Esophagus mucosa (tissue), 1 donor: Measurements from ENCODE around the gene RUFY4. TPM values are rescaled to one million over a fixed set of nuclear protein-coding genes. Genes with fewer than 3 reads are reported as not detected.

Source experiments
- ATAC-seq: fragments of 200-7000 bp; cut with Tn5 transposase; one replicate; pipeline ENCODE4 v1.9.1; 2020
- total RNA-seq: library from RNA; stranded (reverse); gene quantifications from one replicate; pipeline ENCODE4 v1.2.4, GENCODE V29; 2023
- donor health status: DM: yes; HTN: yes; CAD: no.

RUFY4 gene
- total RNA-seq, 1 donor from 2014 or later = 0.12 TPM

- ATAC-seq = no peak
Observed at GRCh38 chr2:218063486-218063885, 5.6 kb upstream of the RUFY4 start.

GRCh38 chr2:218063896-218064295, 5.2 kb upstream of the RUFY4 start:
- no peak for ATAC-seq

- no peak for ATAC-seq
Observed at GRCh38 chr2:218065239-218066006, 3.6 kb upstream of the RUFY4 start.

GRCh38 chr2:218066926-218067515, 2.0 kb upstream of the RUFY4 start:
- no peak for ATAC-seq

GRCh38 chr2:218067523-218067922, 1.5 kb upstream of the RUFY4 start:
- no peak for ATAC-seq

- ATAC-seq = no peak
Observed at GRCh38 chr2:218069606-218070300, 700 bp downstream of the RUFY4 start.

- no peak for ATAC-seq
Observed at GRCh38 chr2:218070587-218070986, 1.5 kb downstream of the RUFY4 start.

GRCh38 chr2:218071218-218071937, 2.3 kb downstream of the RUFY4 start:
- no peak for ATAC-seq

GRCh38 chr2:218072002-218072401, 2.9 kb downstream of the RUFY4 start:
- no peak for ATAC-seq

GRCh38 chr2:218072478-218073024, 3.5 kb downstream of the RUFY4 start:
- no peak for ATAC-seq

- no peak for ATAC-seq
Observed at GRCh38 chr2:218073185-218073584, 4.1 kb downstream of the RUFY4 start.

- peak; percentile 65 for ATAC-seq
Observed at GRCh38 chr2:218074031-218074430, 5.0 kb downstream of the RUFY4 start.

- ATAC-seq = no peak
Observed at GRCh38 chr2:218075975-218076811, 7.1 kb downstream of the RUFY4 start.

- ATAC-seq = no peak
Observed at GRCh38 chr2:218077464-218078216, 8.6 kb downstream of the RUFY4 start.

- ATAC-seq = no peak
Observed at GRCh38 chr2:218079943-218080913, 11.2 kb downstream of the RUFY4 start.

- no peak for ATAC-seq
Observed at GRCh38 chr2:218081063-218081462, 12.0 kb downstream of the RUFY4 start.

GRCh38 chr2:218081695-218082094, 12.6 kb downstream of the RUFY4 start:
- no peak for ATAC-seq

GRCh38 chr2:218082586-218083351, 13.7 kb downstream of the RUFY4 start:
- ATAC-seq = no peak

- ATAC-seq = no peak
Observed at GRCh38 chr2:218083352-218083676, 14.3 kb downstream of the RUFY4 start.
